Measurements from ENCODE around the gene IRAK1. TPM values are rescaled to one million over a fixed set of nuclear protein-coding genes. Genes with fewer than 3 reads are reported as not detected.

The IRAK1 gene
- total RNA-seq, 1 experiment from 2014 or later: 432 TPM

DNA sequence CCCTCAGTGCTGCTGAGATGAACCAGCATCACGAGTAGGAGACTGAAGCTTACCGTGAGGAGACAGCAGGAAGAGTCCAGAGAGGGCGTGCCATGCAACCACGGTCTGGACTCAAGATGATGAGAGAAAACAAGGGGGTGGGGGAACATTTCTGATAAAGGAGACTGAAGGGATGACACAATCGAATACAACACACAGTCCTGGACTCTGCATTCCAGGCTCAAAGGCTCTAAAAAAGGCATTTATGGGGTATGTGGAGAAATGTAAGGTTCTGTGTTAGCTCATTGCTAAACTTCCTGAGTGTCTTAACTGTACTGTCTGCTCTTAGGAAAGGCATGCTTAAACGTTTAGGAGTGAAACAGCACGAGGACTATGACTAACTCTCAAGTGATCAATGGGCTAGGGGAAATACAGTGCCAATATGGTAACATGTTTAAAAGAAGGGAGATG, 20.6 kb upstream of the IRAK1 start:
- Histone ChIP-seq H3K27ac (ENCODE audit: low read length) (no peak overlapping the region), H3K4me1 (ENCODE audit: control insufficient read depth, insufficient read depth, low read length) (no peaks in the 10 kb centered on the region), H3K9me3 (ENCODE audit: control insufficient read depth, insufficient read depth, low read depth, low read length) (no peaks in the 10 kb centered on the region), H3K4me3 (ENCODE audit: low read depth in 2 of 2, low read length in 2 of 2) (no peak overlapping the region), H3K36me3 (ENCODE audit: control insufficient read depth, insufficient read depth, low read length) (peaks cover 2% of the 10 kb centered on the region; the same call in 1 of the 2 replicates), H3K27me3 (ENCODE audit: control insufficient read depth, insufficient read depth, low read length) (no peaks in the 10 kb centered on the region)
- intact Hi-C loops (cut with micrococcal nuclease; ENCODE audit: unreplicated experiment) (no loop called here), in situ Hi-C loops (cut with HindIII; ENCODE audit: low pct_unique_long_range_greater_than_20kb, low sequenced_read_pairs) (loop anchor here (5.0 kb wide), 1 partner anchor 82 kb away; no protein-coding TSS in a partner anchor)
- TF ChIP-seq, protein P1, sequence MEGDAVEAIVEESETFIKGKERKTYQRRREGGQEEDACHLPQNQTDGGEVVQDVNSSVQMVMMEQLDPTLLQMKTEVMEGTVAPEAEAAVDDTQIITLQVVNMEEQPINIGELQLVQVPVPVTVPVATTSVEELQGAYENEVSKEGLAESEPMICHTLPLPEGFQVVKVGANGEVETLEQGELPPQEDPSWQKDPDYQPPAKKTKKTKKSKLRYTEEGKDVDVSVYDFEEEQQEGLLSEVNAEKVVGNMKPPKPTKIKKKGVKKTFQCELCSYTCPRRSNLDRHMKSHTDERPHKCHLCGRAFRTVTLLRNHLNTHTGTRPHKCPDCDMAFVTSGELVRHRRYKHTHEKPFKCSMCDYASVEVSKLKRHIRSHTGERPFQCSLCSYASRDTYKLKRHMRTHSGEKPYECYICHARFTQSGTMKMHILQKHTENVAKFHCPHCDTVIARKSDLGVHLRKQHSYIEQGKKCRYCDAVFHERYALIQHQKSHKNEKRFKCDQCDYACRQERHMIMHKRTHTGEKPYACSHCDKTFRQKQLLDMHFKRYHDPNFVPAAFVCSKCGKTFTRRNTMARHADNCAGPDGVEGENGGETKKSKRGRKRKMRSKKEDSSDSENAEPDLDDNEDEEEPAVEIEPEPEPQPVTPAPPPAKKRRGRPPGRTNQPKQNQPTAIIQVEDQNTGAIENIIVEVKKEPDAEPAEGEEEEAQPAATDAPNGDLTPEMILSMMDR (IDR thresholded peaks at IDR 0.05): no peak
- no peak for TF ChIP-seq TCF7L2 (IDR thresholded peaks at IDR 0.05; ENCODE audit: low read depth, low read length)
- no peak for TF ChIP-seq POLR2AphosphoS5 (IDR thresholded peaks at IDR 0.05; ENCODE audit: low read depth, low read length)
- no peak for TF ChIP-seq SIN3A (IDR thresholded peaks at IDR 0.05; ENCODE audit: borderline replicate concordance, insufficient read depth, low read depth, low read length)
- TF ChIP-seq, protein P2, sequence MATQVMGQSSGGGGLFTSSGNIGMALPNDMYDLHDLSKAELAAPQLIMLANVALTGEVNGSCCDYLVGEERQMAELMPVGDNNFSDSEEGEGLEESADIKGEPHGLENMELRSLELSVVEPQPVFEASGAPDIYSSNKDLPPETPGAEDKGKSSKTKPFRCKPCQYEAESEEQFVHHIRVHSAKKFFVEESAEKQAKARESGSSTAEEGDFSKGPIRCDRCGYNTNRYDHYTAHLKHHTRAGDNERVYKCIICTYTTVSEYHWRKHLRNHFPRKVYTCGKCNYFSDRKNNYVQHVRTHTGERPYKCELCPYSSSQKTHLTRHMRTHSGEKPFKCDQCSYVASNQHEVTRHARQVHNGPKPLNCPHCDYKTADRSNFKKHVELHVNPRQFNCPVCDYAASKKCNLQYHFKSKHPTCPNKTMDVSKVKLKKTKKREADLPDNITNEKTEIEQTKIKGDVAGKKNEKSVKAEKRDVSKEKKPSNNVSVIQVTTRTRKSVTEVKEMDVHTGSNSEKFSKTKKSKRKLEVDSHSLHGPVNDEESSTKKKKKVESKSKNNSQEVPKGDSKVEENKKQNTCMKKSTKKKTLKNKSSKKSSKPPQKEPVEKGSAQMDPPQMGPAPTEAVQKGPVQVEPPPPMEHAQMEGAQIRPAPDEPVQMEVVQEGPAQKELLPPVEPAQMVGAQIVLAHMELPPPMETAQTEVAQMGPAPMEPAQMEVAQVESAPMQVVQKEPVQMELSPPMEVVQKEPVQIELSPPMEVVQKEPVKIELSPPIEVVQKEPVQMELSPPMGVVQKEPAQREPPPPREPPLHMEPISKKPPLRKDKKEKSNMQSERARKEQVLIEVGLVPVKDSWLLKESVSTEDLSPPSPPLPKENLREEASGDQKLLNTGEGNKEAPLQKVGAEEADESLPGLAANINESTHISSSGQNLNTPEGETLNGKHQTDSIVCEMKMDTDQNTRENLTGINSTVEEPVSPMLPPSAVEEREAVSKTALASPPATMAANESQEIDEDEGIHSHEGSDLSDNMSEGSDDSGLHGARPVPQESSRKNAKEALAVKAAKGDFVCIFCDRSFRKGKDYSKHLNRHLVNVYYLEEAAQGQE (IDR thresholded peaks at IDR 0.05; ENCODE audit: insufficient read depth in 1 of 2, low read depth in 2 of 2, low read length in 1 of 2): no peak
- ChIA-PET CTCF (interaction anchor here (0.6 kb wide), 1 partner anchor 256 kb away, joined by 4 read pairs; no protein-coding TSS in a partner anchor), POLR2A (no interaction called here)
- ATAC-seq (no peak), DNase-seq (ENCODE audit: low read depth, low spot score) (no peak)
- BruUV-seq (replicated peaks): no TSS peak

DNA sequence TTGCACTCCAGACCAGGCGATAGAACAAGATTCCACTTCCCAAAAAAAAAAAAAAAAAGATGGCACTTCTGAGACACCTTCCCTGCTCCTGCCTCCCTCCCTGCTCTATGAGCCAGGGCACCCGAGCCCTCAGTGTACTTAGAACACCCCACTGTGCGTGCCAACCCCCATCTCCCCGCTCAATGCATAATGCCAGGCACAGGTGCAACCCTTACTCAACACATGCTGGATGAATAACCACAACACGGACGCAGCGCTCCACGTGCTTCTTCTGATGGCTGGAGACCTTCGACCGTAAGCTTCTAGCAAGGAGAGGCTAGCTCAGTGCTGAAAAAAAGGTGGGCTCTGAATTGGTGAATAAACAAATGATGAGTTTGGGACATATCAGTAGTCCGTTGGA, 19.9 kb upstream of the IRAK1 start:
- in situ Hi-C loops (cut with HindIII; ENCODE audit: low pct_unique_long_range_greater_than_20kb, low sequenced_read_pairs): no loop called here
- peaks cover 2% of the 10 kb centered on the region; the same call in 1 of the 2 replicates for H3K36me3 ChIP-seq (ENCODE audit: control insufficient read depth, insufficient read depth, low read length)
- no peak for DNase-seq (ENCODE audit: low read depth, low spot score)
- TF ChIP-seq TCF7L2 (IDR thresholded peaks at IDR 0.05; ENCODE audit: low read depth, low read length) (no peak), POLR2AphosphoS5 (IDR thresholded peaks at IDR 0.05; ENCODE audit: low read depth, low read length) (no peak), SIN3A (IDR thresholded peaks at IDR 0.05; ENCODE audit: borderline replicate concordance, insufficient read depth, low read depth, low read length) (no peak)
- TF ChIP-seq, protein P1 (IDR thresholded peaks at IDR 0.05): no peak
- TF ChIP-seq, protein P2 (IDR thresholded peaks at IDR 0.05; ENCODE audit: insufficient read depth in 1 of 2, low read depth in 2 of 2, low read length in 1 of 2): no peak
- H3K4me3 ChIP-seq (ENCODE audit: low read depth in 2 of 2, low read length in 2 of 2): no peak overlapping the region
- no peak for ATAC-seq
- no peaks in the 10 kb centered on the region for H3K4me1 ChIP-seq (ENCODE audit: control insufficient read depth, insufficient read depth, low read length)
- BruUV-seq (replicated peaks): no TSS peak
- intact Hi-C loops (cut with micrococcal nuclease; ENCODE audit: unreplicated experiment): no loop called here
- H3K27ac ChIP-seq (ENCODE audit: low read length): no peak overlapping the region
- CTCF ChIA-PET: interaction anchor here (0.6 kb wide), 1 partner anchor 257 kb away, joined by 4 read pairs; no protein-coding TSS in a partner anchor
- H3K9me3 ChIP-seq (ENCODE audit: control insufficient read depth, insufficient read depth, low read depth, low read length): no peaks in the 10 kb centered on the region
- POLR2A ChIA-PET: no interaction called here
- H3K27me3 ChIP-seq (ENCODE audit: control insufficient read depth, insufficient read depth, low read length): no peaks in the 10 kb centered on the region

Data from Panc1 (cell line).